ENCODE data around the gene DUSP15. TPM values are rescaled to one million over a fixed set of nuclear protein-coding genes. Genes with fewer than 3 reads are reported as not detected.
"Not testable (repeated sequence)": the region's sequence is repeated elsewhere in the genome, so short reads cannot be mapped to it uniquely, and the experiment has no call there.

Gene DUSP15
- polyA plus RNA-seq, 1 donor (not counting 4 experiments of a cell fraction or from before 2014, with no cell fraction given), result not detected

GRCh38 chr20:31918466-31919105, 48.3 kb upstream of the DUSP15 start:
- Histone ChIP-seq H3K36me3 (ENCODE audit: control insufficient read depth in 2 of 2, extremely low read depth in 1 of 2, insufficient read depth in 2 of 2, low read length in 2 of 2) (no peaks in the 10 kb centered on the region), H3K27ac (ENCODE audit: control insufficient read depth, insufficient read depth, low read length) (no peak overlapping the region), H3K4me2 (ENCODE audit: control insufficient read depth, extremely low read depth, insufficient read depth, low read depth, low read length) (no peak overlapping the region), H3K9me3 (ENCODE audit: control insufficient read depth, low read depth, low read length) (no peaks in the 10 kb centered on the region), H3K9ac (ENCODE audit: control insufficient read depth, extremely low read depth, insufficient read depth, low read length) (no peak overlapping the region), H4K20me1 (ENCODE audit: control insufficient read depth, extremely low read depth, insufficient read depth, low read length) (no peaks in the 10 kb centered on the region), H3K27me3 (ENCODE audit: control insufficient read depth, extremely low read depth, insufficient read depth, low read length) (peaks cover 13% of the 10 kb centered on the region), H3K4me1 (ENCODE audit: control insufficient read depth, extremely low read depth, insufficient read depth, low read length) (no peaks in the 10 kb centered on the region), H3K4me3 (ENCODE audit: control insufficient read depth in 2 of 3, extremely low read depth in 1 of 3, insufficient read depth in 2 of 3, low read depth in 1 of 3, low read length in 3 of 3) (no peak overlapping the region), H3K9me1 (ENCODE audit: control insufficient read depth, extremely low read depth, insufficient read depth, low read length) (no peaks in the 10 kb centered on the region), H3K79me2 (ENCODE audit: control insufficient read depth, insufficient read depth, low read length) (no peaks in the 10 kb centered on the region), H2AFZ (ENCODE audit: control insufficient read depth, low read length) (no peak overlapping the region)
- DNase-seq (ENCODE audit: low read depth, low spot score) (no peak), FAIRE-seq (no peak)
- dilution Hi-C loops (cut with MboI; ENCODE audit: extremely low pct_ligation_motif_present, low sequenced_read_pairs), result no loop called here
- TF ChIP-seq CTCF (optimal IDR thresholded peaks at IDR 0.05 in 1 of 3, IDR thresholded peaks at IDR 0.05 in 1 of 3, conservative IDR thresholded peaks at IDR 0.05 in 1 of 3; ENCODE audit: extremely low read depth in 1 of 3, insufficient read depth in 2 of 3, low read length in 3 of 3), result no peak
- TF ChIP-seq EZH2 (IDR thresholded peaks at IDR 0.05; ENCODE audit: low read length), result no peak

- FAIRE-seq; H3K79me2 ChIP-seq (ENCODE audit: control insufficient read depth, insufficient read depth, low read length); H3K4me1 ChIP-seq (ENCODE audit: control insufficient read depth, extremely low read depth, insufficient read depth, low read length); H3K4me2 ChIP-seq (ENCODE audit: control insufficient read depth, extremely low read depth, insufficient read depth, low read depth, low read length); H3K36me3 ChIP-seq (ENCODE audit: control insufficient read depth in 2 of 2, extremely low read depth in 1 of 2, insufficient read depth in 2 of 2, low read length in 2 of 2); H3K27ac ChIP-seq (ENCODE audit: control insufficient read depth, insufficient read depth, low read length); H3K9ac ChIP-seq (ENCODE audit: control insufficient read depth, extremely low read depth, insufficient read depth, low read length); DNase-seq (ENCODE audit: low read depth, low spot score); H4K20me1 ChIP-seq (ENCODE audit: control insufficient read depth, extremely low read depth, insufficient read depth, low read length); dilution Hi-C loops (cut with MboI; ENCODE audit: extremely low pct_ligation_motif_present, low sequenced_read_pairs); H3K9me3 ChIP-seq (ENCODE audit: control insufficient read depth, low read depth, low read length); H3K9me1 ChIP-seq (ENCODE audit: control insufficient read depth, extremely low read depth, insufficient read depth, low read length); H2AFZ ChIP-seq (ENCODE audit: control insufficient read depth, low read length); H3K4me3 ChIP-seq (ENCODE audit: control insufficient read depth in 2 of 3, extremely low read depth in 1 of 3, insufficient read depth in 2 of 3, low read depth in 1 of 3, low read length in 3 of 3): not testable (repeated sequence)
- peaks cover 13% of the 10 kb centered on the region for H3K27me3 ChIP-seq (ENCODE audit: control insufficient read depth, extremely low read depth, insufficient read depth, low read length)
These were observed 47.7 kb upstream of the DUSP15 start for GRCh38 chr20:31917962-31918412.

- no peak for DNase-seq (ENCODE audit: low read depth, low spot score)
- Histone ChIP-seq H3K9me1 (ENCODE audit: control insufficient read depth, extremely low read depth, insufficient read depth, low read length) (no peaks in the 10 kb centered on the region), H3K27ac (ENCODE audit: control insufficient read depth, insufficient read depth, low read length) (no peak overlapping the region), H3K9me3 (ENCODE audit: control insufficient read depth, low read depth, low read length) (no peaks in the 10 kb centered on the region), H4K20me1 (ENCODE audit: control insufficient read depth, extremely low read depth, insufficient read depth, low read length) (no peaks in the 10 kb centered on the region), H3K27me3 (ENCODE audit: control insufficient read depth, extremely low read depth, insufficient read depth, low read length) (peaks cover 13% of the 10 kb centered on the region), H3K4me2 (ENCODE audit: control insufficient read depth, extremely low read depth, insufficient read depth, low read depth, low read length) (no peak overlapping the region), H3K4me1 (ENCODE audit: control insufficient read depth, extremely low read depth, insufficient read depth, low read length) (no peaks in the 10 kb centered on the region), H3K9ac (ENCODE audit: control insufficient read depth, extremely low read depth, insufficient read depth, low read length) (no peak overlapping the region), H3K4me3 (ENCODE audit: control insufficient read depth in 2 of 3, extremely low read depth in 1 of 3, insufficient read depth in 2 of 3, low read depth in 1 of 3, low read length in 3 of 3) (no peak overlapping the region), H3K79me2 (ENCODE audit: control insufficient read depth, insufficient read depth, low read length) (no peaks in the 10 kb centered on the region), H2AFZ (ENCODE audit: control insufficient read depth, low read length) (no peak overlapping the region), H3K36me3 (ENCODE audit: control insufficient read depth in 2 of 2, extremely low read depth in 1 of 2, insufficient read depth in 2 of 2, low read length in 2 of 2) (no peaks in the 10 kb centered on the region)
- TF ChIP-seq CTCF (optimal IDR thresholded peaks at IDR 0.05 in 1 of 3, IDR thresholded peaks at IDR 0.05 in 1 of 3, conservative IDR thresholded peaks at IDR 0.05 in 1 of 3; ENCODE audit: extremely low read depth in 1 of 3, insufficient read depth in 2 of 3, low read length in 3 of 3) (no peak), EZH2 (IDR thresholded peaks at IDR 0.05; ENCODE audit: low read length) (no peak)
- dilution Hi-C loops (cut with MboI; ENCODE audit: extremely low pct_ligation_motif_present, low sequenced_read_pairs), result no loop called here
- FAIRE-seq, result no peak
These were observed 46.4 kb upstream of the DUSP15 start for GRCh38 chr20:31916708-31917107.

Measured in keratinocyte (primary cell).